Testis (tissue), 2 donors: ENCODE measurements around the gene DNAH9.

Experiments
- POLR2A ChIP-seq: fragments of 450-650 bp; IDR thresholded peaks from one replicate; pipeline ENCODE4 v1.6.1; 2017; ENCODE audit warnings: antibody characterized with exemption, mild to moderate bottlenecking, moderate library complexity
- TF ChIP-seq, protein P1 (sequence below), 3 experiments: fragments of 450-650 bp in 2 of 3; fragments of 200-600 bp in 1 of 3; sonication (generic) in 1 of 3; IDR thresholded peaks; one replicate each; pipeline ENCODE4 v1.5.1; 2016 to 2019; ENCODE audit warnings: antibody characterized with exemption in 3 of 3, mild to moderate bottlenecking in 2 of 3, moderate library complexity in 1 of 3

DNA sequence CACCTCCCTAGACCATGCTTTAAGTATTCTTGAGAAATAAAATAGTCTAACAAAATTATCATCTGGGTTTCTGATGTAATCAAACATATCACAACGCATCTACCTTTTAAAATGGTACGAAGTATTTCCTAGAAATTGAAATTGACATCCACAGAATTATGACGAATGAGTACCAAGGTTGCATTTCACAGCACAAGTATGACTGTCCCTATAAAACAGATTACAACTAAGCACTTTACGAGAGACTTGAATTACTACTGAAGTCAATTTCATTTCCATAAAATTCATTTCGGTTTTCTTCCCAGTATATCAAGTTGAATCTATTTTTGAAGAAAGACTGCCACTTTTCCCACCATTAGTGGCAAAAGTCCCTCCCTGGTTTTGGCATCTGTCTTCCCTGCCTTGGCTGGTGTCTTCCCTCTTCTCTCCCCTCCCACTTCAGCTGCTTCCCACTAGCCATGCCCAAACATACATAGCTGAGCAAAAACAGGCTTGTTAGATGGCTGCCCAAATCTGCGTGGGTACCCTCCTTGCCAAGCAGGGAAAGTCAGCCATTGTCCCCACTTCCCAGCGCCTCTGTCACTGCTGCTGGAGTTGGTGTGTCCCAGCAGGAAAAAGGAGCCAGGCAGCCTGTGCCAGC, 29.2 kb downstream of the DNAH9 start:
- TF ChIP-seq, protein P1, sequence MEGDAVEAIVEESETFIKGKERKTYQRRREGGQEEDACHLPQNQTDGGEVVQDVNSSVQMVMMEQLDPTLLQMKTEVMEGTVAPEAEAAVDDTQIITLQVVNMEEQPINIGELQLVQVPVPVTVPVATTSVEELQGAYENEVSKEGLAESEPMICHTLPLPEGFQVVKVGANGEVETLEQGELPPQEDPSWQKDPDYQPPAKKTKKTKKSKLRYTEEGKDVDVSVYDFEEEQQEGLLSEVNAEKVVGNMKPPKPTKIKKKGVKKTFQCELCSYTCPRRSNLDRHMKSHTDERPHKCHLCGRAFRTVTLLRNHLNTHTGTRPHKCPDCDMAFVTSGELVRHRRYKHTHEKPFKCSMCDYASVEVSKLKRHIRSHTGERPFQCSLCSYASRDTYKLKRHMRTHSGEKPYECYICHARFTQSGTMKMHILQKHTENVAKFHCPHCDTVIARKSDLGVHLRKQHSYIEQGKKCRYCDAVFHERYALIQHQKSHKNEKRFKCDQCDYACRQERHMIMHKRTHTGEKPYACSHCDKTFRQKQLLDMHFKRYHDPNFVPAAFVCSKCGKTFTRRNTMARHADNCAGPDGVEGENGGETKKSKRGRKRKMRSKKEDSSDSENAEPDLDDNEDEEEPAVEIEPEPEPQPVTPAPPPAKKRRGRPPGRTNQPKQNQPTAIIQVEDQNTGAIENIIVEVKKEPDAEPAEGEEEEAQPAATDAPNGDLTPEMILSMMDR (IDR thresholded peaks at IDR 0.05) = no peak
- no peak for TF ChIP-seq POLR2A
